Mammary epithelial cell (primary cell): ENCODE data around the gene KLHL29.

Source experiments
- EZH2 ChIP-seq: IDR thresholded peaks from 2 replicates; pipeline ENCODE4 v1.6.1; 2012; ENCODE audit warnings: low read length, inconsistent platforms, borderline replicate concordance
- TF ChIP-seq, protein P1 (sequence below), 2 donors: IDR thresholded peaks in 1 of 2; conservative IDR thresholded peaks in 1 of 2; 2 replicates each; pipeline ENCODE4 v1.5.1; 2011 to 2012; ENCODE audit warnings: inconsistent platforms in 2 of 2, low read length in 2 of 2, mild to moderate bottlenecking in 2 of 2, control low read depth in 1 of 2, low read depth in 1 of 2; ENCODE audit not compliant: insufficient read depth in 1 of 2; ENCODE audit errors: extremely low read depth in 1 of 2

DNA sequence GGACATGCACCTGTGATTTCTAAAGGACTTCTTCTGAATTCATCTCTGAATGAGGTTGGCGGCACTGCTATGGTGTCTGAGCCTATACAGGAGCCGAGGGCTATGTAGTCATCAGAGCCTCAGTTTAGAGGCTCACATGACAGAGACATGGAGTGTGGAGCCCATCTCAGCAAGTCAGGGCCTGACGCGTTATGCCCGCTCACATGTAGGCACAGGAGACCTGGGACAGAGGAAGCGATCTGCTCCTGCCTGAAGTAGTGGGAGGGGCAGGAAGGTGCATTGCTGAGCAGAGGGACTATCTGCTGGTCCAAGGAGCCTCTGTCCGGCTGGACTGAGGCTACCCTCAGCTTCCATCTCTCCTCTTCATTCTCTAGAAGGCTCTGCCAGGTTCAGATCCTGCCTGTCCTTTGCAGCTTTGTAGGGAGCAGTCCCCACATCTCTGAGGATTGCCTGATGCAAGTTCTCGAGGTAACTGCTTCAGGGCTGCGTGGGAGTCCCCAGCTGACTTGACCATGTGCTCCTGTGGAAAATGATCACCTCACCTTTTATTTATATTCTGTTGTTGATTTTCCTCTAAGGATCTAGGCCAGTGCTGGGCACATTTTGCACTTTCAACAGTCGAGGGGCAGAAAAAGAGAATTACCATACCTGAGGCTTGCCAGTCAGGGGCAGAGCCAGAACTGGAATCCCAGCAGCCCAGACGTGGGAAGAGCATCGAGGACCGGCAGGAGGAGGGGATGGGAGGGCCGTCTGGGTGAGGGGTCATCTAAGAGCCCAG is 16.6 kb downstream of the KLHL29 start:
- TF ChIP-seq, protein P1, sequence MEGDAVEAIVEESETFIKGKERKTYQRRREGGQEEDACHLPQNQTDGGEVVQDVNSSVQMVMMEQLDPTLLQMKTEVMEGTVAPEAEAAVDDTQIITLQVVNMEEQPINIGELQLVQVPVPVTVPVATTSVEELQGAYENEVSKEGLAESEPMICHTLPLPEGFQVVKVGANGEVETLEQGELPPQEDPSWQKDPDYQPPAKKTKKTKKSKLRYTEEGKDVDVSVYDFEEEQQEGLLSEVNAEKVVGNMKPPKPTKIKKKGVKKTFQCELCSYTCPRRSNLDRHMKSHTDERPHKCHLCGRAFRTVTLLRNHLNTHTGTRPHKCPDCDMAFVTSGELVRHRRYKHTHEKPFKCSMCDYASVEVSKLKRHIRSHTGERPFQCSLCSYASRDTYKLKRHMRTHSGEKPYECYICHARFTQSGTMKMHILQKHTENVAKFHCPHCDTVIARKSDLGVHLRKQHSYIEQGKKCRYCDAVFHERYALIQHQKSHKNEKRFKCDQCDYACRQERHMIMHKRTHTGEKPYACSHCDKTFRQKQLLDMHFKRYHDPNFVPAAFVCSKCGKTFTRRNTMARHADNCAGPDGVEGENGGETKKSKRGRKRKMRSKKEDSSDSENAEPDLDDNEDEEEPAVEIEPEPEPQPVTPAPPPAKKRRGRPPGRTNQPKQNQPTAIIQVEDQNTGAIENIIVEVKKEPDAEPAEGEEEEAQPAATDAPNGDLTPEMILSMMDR (conservative IDR thresholded peaks at IDR 0.05 in 1 of 2, IDR thresholded peaks at IDR 0.05 in 1 of 2; ENCODE audit: extremely low read depth in 1 of 2, insufficient read depth in 1 of 2, low read depth in 1 of 2, low read length in 2 of 2): no peak
- no peak for TF ChIP-seq EZH2
